ENCODE data around the gene TTLL11.

DNA sequence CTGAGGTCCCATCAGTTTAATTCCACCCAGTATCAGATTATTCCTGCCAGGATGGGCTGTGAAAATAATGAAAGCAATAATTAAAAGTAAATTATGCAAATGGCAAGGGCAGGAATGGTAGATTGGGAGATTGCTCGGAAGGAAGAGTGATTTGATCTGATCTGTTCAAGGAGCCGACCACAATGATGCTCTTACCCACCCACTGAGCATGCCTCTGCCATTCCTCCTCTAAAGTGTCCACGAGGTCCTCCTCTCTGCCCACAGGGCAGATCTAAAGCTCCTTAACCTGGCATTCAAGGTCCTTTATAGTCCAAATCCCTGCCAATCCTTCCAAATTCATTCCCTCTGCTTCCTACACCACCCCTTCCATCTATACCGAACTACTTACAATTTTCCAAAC is 147.8 kb downstream of the TTLL11 start:
- TF ChIP-seq EZH2 (IDR thresholded peaks at IDR 0.05; ENCODE audit: low read depth) = no peak
- TF ChIP-seq, protein P1, sequence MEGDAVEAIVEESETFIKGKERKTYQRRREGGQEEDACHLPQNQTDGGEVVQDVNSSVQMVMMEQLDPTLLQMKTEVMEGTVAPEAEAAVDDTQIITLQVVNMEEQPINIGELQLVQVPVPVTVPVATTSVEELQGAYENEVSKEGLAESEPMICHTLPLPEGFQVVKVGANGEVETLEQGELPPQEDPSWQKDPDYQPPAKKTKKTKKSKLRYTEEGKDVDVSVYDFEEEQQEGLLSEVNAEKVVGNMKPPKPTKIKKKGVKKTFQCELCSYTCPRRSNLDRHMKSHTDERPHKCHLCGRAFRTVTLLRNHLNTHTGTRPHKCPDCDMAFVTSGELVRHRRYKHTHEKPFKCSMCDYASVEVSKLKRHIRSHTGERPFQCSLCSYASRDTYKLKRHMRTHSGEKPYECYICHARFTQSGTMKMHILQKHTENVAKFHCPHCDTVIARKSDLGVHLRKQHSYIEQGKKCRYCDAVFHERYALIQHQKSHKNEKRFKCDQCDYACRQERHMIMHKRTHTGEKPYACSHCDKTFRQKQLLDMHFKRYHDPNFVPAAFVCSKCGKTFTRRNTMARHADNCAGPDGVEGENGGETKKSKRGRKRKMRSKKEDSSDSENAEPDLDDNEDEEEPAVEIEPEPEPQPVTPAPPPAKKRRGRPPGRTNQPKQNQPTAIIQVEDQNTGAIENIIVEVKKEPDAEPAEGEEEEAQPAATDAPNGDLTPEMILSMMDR (conservative IDR thresholded peaks at IDR 0.05) = no peak

Measured in PC-9 (cell line).